Endothelial cell of umbilical vein (primary cell): ENCODE measurements around the gene KRABD2.

Source experiments
- BruUV-seq: library from RNA; stranded (reverse); fragments of 400-500 nt; replicated peaks from 2 replicates; lab custom pipeline; 2021; lab: Mats Ljungman, UMichigan
- CTCF ChIA-PET: fragments of 300-600, 350-600 bp; sonication (Branson Sonifier 250); formaldehyde crosslinking; loops from one replicate; lab custom pipeline; 2021; ENCODE audit warnings: antibody characterized with exemption, inconsistent platforms; lab: Charles Lee
- POLR2A ChIA-PET: fragments of 300-600, 350-600 bp; sonication (Branson Sonifier 250); formaldehyde crosslinking; loops from one replicate; lab custom pipeline; 2021; ENCODE audit warnings: antibody characterized with exemption, inconsistent platforms; lab: Charles Lee
- DNase-seq: peaks from one replicate; pipeline ENCODE4 v3.0.0-alpha.2; 2011; ENCODE audit warnings: low read depth, low spot score
- FAIRE-seq: peaks from 2 replicates; lab custom pipeline; 2011; peaks lifted over from hg19 to GRCh38; lab: Jason Lieb, UNC
- H2AFZ ChIP-seq: 2 replicates; pipeline ENCODE4 v1.6.0; 2012; ENCODE audit warnings: low read depth, low read length, control low read depth, inconsistent platforms
- H3K27ac ChIP-seq: 2 replicates; pipeline ENCODE4 v1.5.1; 2011; ENCODE audit warnings: low read depth, mild to moderate bottlenecking, control low read depth, low read length, moderate library complexity; ENCODE audit not compliant: insufficient read depth
- H3K27me3 ChIP-seq, 2 experiments: 2 replicates each; pipeline versions ENCODE4 v1.6.0 to v1.6.1; 2011; ENCODE audit warnings: low read length in 2 of 2, mixed read lengths in 1 of 2; ENCODE audit not compliant: control insufficient read depth in 2 of 2, insufficient read depth in 2 of 2
- H3K36me3 ChIP-seq, 2 experiments: 2 replicates in 1 of 2; 3 replicates in 1 of 2; pipeline ENCODE4 v1.5.1; 2011; ENCODE audit warnings: low read length in 2 of 2, mild to moderate bottlenecking in 1 of 2, moderate library complexity in 1 of 2; ENCODE audit not compliant: control insufficient read depth in 2 of 2, insufficient read depth in 2 of 2; ENCODE audit errors: extremely low read depth in 1 of 2
- H3K4me1 ChIP-seq: 3 replicates; pipeline ENCODE4 v1.5.1; 2011; ENCODE audit warnings: mild to moderate bottlenecking, low read length; ENCODE audit not compliant: control insufficient read depth, insufficient read depth; ENCODE audit errors: extremely low read depth
- H3K4me2 ChIP-seq: 2 replicates; pipeline ENCODE4 v1.6.1; 2011; ENCODE audit warnings: low read length, control low read depth, mixed read lengths; ENCODE audit not compliant: insufficient read depth
- H3K4me3 ChIP-seq, 3 experiments: fragments of 200-600 bp in 1 of 3; sonication (generic), shearing (Covaris generic) in 1 of 3; replicated peaks in 1 of 3; 2 replicates each; pipeline ENCODE4 v1.5.1; 2011 to 2016; ENCODE audit warnings: control low read depth in 3 of 3, low read length in 3 of 3, mild to moderate bottlenecking in 2 of 3, inconsistent platforms in 1 of 3, low read depth in 1 of 3, moderate library complexity in 1 of 3; ENCODE audit not compliant: insufficient read depth in 1 of 3
- H3K79me2 ChIP-seq: 2 replicates; pipeline ENCODE4 v1.6.0; 2012; ENCODE audit warnings: low read length, inconsistent platforms; ENCODE audit not compliant: control insufficient read depth, insufficient read depth
- H3K9ac ChIP-seq: replicated peaks from 2 replicates; pipeline ENCODE3; 2011; ENCODE audit warnings: low read length, control low read depth; ENCODE audit not compliant: insufficient read depth; ENCODE audit errors: extremely low read depth
- H3K9me1 ChIP-seq: replicated peaks from 3 replicates; pipeline ENCODE4 v1.6.0; 2011; ENCODE audit warnings: mild to moderate bottlenecking, low read length; ENCODE audit not compliant: control insufficient read depth, insufficient read depth; ENCODE audit errors: extremely low read depth
- H3K9me3 ChIP-seq: replicated peaks from 2 replicates; pipeline ENCODE4 v1.5.1; 2012; ENCODE audit warnings: low read length, inconsistent platforms; ENCODE audit not compliant: control insufficient read depth, insufficient read depth
- H4K20me1 ChIP-seq: replicated peaks from 2 replicates; pipeline ENCODE3; 2011; ENCODE audit warnings: mild to moderate bottlenecking, low read length; ENCODE audit not compliant: control insufficient read depth, insufficient read depth; ENCODE audit errors: extremely low read depth
- GATA2 ChIP-seq: IDR thresholded peaks from 2 replicates; pipeline ENCODE4 v1.7.0; 2011; ENCODE audit warnings: low read depth, mild to moderate bottlenecking, moderate library complexity, mixed read lengths, low read length; ENCODE audit not compliant: insufficient read length, insufficient read depth
- dilution Hi-C: fragments of 300-500 bp; cut with MboI; formaldehyde crosslinking; loops from one replicate; pipeline ENCODE4 v1.15.0; 2019; ENCODE audit warnings: low sequenced_read_pairs; ENCODE audit not compliant: extremely low pct_ligation_motif_present
- intact Hi-C: fragments of 100-400 bp; cut with micrococcal nuclease; formaldehyde crosslinking; loops from one replicate; pipeline ENCODE4 v1.10.0; 2022
- TF ChIP-seq, protein P1 (sequence below), 2 donors: IDR thresholded peaks; 1 replicate in 1 of 2; 2 replicates in 1 of 2; pipeline ENCODE4 v1.5.1; 2011; ENCODE audit warnings: low read length in 2 of 2, mild to moderate bottlenecking in 2 of 2, moderate library complexity in 2 of 2, control low read depth in 1 of 2, inconsistent platforms in 1 of 2, low read depth in 1 of 2; ENCODE audit not compliant: insufficient read depth in 1 of 2; ENCODE audit errors: extremely low read depth in 1 of 2

The KRABD2 gene

DNA sequence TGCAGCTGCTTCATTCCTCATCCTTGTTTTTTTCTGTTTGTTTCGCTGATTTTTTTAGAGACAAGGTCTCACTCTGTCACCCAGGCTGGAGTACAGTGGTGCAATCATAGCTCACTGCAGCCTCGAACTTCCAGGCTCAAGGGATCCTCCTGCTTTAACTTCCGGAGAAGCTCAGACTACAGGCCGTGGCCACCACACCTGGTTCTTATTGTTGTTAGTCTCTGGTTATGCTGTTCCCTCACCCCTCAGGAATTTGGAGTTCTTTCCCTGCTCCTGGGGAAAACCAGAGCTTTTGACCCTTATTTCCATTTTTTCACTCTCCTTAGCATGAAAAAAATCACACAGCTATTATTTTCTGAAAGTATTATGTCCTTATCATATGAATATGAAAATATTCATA is 35.0 kb downstream of the KRABD2 start:
- CTCF ChIA-PET, result interaction anchor here (1.1 to 1.3 kb wide), 2 partner anchors 10 to 19 kb away, joined by 3 read pairs; no protein-coding TSS in a partner anchor
- dilution Hi-C loops, result no loop called here
- no peaks in the 10 kb centered on the region for H4K20me1 ChIP-seq
- H3K4me2 ChIP-seq, result no peak overlapping the region
- no peaks in the 10 kb centered on the region for H3K36me3 ChIP-seq
- H3K4me3 ChIP-seq, result no peak overlapping the region
- DNase-seq (no peak), FAIRE-seq (peak; percentile 28)
- no peak overlapping the region for H3K9ac ChIP-seq
- BruUV-seq, result no TSS peak
- no peak overlapping the region for H3K27ac ChIP-seq
- no peaks in the 10 kb centered on the region for H3K79me2 ChIP-seq
- TF ChIP-seq, protein P1, sequence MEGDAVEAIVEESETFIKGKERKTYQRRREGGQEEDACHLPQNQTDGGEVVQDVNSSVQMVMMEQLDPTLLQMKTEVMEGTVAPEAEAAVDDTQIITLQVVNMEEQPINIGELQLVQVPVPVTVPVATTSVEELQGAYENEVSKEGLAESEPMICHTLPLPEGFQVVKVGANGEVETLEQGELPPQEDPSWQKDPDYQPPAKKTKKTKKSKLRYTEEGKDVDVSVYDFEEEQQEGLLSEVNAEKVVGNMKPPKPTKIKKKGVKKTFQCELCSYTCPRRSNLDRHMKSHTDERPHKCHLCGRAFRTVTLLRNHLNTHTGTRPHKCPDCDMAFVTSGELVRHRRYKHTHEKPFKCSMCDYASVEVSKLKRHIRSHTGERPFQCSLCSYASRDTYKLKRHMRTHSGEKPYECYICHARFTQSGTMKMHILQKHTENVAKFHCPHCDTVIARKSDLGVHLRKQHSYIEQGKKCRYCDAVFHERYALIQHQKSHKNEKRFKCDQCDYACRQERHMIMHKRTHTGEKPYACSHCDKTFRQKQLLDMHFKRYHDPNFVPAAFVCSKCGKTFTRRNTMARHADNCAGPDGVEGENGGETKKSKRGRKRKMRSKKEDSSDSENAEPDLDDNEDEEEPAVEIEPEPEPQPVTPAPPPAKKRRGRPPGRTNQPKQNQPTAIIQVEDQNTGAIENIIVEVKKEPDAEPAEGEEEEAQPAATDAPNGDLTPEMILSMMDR (IDR thresholded peaks at IDR 0.05; ENCODE audit: extremely low read depth in 1 of 2, insufficient read depth in 1 of 2, low read depth in 1 of 2, low read length in 2 of 2), result no peak
- no peaks in the 10 kb centered on the region for H3K9me3 ChIP-seq
- no peaks in the 10 kb centered on the region for H3K4me1 ChIP-seq
- intact Hi-C loops, result no loop called here
- peaks cover 8 to 16% of the 10 kb centered on the region in 2 experiments for H3K27me3 ChIP-seq
- POLR2A ChIA-PET, result no interaction called here
- H2AFZ ChIP-seq, result no peak overlapping the region
- H3K9me1 ChIP-seq, result no peaks in the 10 kb centered on the region

DNA sequence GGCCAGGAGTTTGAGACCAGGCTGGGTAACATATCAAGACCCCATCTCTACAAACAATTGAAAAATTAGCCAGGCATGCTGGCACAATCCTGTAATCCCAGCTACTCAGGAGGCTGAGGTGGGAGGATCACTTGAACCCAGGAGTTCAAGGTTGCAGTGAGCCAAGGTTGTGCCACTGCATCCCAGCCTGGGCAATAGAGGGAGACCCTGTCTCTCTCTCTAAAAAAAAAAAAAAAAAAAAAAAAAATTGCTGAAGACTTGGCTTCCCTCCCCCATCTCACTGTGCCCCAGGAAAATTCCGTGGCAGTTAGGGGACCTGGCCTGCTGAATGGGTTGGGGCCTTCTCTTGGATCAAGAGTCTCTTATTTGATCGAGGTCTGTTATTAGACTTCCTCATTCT is 37.0 kb downstream of the KRABD2 start, which contains the start of gene ODF4:
Gene ODF4 (plus strand): TSS at position 301 of the 400 bp plus-strand sequence. CDS start 212 bp downstream, outside the sequence.
- no peaks in the 10 kb centered on the region for H3K36me3 ChIP-seq
- no peak within 1 kb of the TSS for H3K4me2 ChIP-seq
- peaks cover 0 to 1% of the 10 kb centered on the region in 2 experiments for H3K27me3 ChIP-seq
- POLR2A ChIA-PET, result no interaction called here
- no peak within 1 kb of the TSS for H3K9ac ChIP-seq
- no peak within 1 kb of the TSS for H3K4me3 ChIP-seq
- H3K79me2 ChIP-seq, result no peaks in the 10 kb centered on the region
- CTCF ChIA-PET, result interaction anchor here (2.0 kb wide), 1 partner anchor 13 kb away, joined by 9 read pairs; no protein-coding TSS in a partner anchor
- H2AFZ ChIP-seq, result no peak within 1 kb of the TSS
- dilution Hi-C loops, result no loop called here
- H3K4me1 ChIP-seq, result no peaks in the 10 kb centered on the region
- FAIRE-seq (no peak), DNase-seq (no peak)
- H4K20me1 ChIP-seq, result no peaks in the 10 kb centered on the region
- no peak for TF ChIP-seq GATA2
- no TSS peak for BruUV-seq
- H3K9me1 ChIP-seq, result no peaks in the 10 kb centered on the region
- H3K27ac ChIP-seq, result no peak within 1 kb of the TSS
- intact Hi-C loops, result loop anchor here (10.0 kb wide), 1 partner anchor 1215 kb away; no protein-coding TSS in a partner anchor
- no peaks in the 10 kb centered on the region for H3K9me3 ChIP-seq
